Astrocyte (in vitro differentiated cells and primary cell): Measurements from ENCODE around the gene CLCN5. TPM values are rescaled to one million over a fixed set of nuclear protein-coding genes. Genes with fewer than 3 reads are reported as not detected.

Experiments used
- DNase-seq: peaks from one replicate; pipeline ENCODE4 v3.0.0-alpha.2; 2010; ENCODE audit warnings: low read depth
- FAIRE-seq: peaks from 2 replicates; lab custom pipeline; 2011; peaks lifted over from hg19 to GRCh38; lab: Jason Lieb, UNC
- H2AFZ ChIP-seq: 2 replicates; pipeline ENCODE4 v1.6.0; 2012; ENCODE audit warnings: low read depth, low read length, inconsistent platforms
- H3K27ac ChIP-seq: 2 replicates; pipeline ENCODE4 v1.5.1; 2011; ENCODE audit warnings: low read depth, low read length, inconsistent platforms
- H3K27me3 ChIP-seq: 2 replicates; pipeline ENCODE4 v1.6.0; 2011; ENCODE audit warnings: low read length, inconsistent platforms; ENCODE audit not compliant: insufficient read depth
- H3K36me3 ChIP-seq: 2 replicates; pipeline ENCODE4 v1.5.1; 2011; ENCODE audit warnings: low read length, inconsistent platforms; ENCODE audit not compliant: insufficient read depth
- H3K4me1 ChIP-seq: 2 replicates; pipeline ENCODE4 v1.5.1; 2011; ENCODE audit warnings: low read length, inconsistent platforms; ENCODE audit not compliant: insufficient read depth
- H3K4me2 ChIP-seq: 2 replicates; pipeline ENCODE4 v1.6.0; 2012; ENCODE audit warnings: low read length, inconsistent platforms
- H3K4me3 ChIP-seq: 2 replicates; pipeline ENCODE4 v1.5.1; 2011; ENCODE audit warnings: low read depth, mild to moderate bottlenecking, low read length, inconsistent platforms; ENCODE audit not compliant: insufficient read depth
- H3K79me2 ChIP-seq: 2 replicates; pipeline ENCODE4 v1.6.0; 2012; ENCODE audit warnings: mild to moderate bottlenecking, low read length, inconsistent platforms; ENCODE audit not compliant: insufficient read depth
- H3K9ac ChIP-seq: 2 replicates; pipeline ENCODE4 v1.6.0; 2012; ENCODE audit warnings: mild to moderate bottlenecking, low read length, inconsistent platforms
- H3K9me3 ChIP-seq: 2 replicates; pipeline ENCODE4 v1.5.1; 2012; ENCODE audit warnings: low read depth, mild to moderate bottlenecking, low read length, inconsistent platforms; ENCODE audit not compliant: insufficient read depth
- H4K20me1 ChIP-seq: 2 replicates; pipeline ENCODE4 v1.6.0; 2012; ENCODE audit warnings: low read length, inconsistent platforms; ENCODE audit not compliant: insufficient read depth
- H3K27ac Mint-ChIP-seq: one replicate; pipeline ENCODE4 v1.8.0; 2021; ENCODE audit warnings: mild to moderate bottlenecking, mixed read lengths; ENCODE audit not compliant: unreplicated experiment
- H3K27me3 Mint-ChIP-seq: one replicate; pipeline ENCODE4 v1.8.0; 2021; ENCODE audit warnings: low read depth, mixed read lengths; ENCODE audit not compliant: unreplicated experiment
- H3K36me3 Mint-ChIP-seq: one replicate; pipeline ENCODE4 v1.8.0; 2021; ENCODE audit warnings: low read depth, mixed read lengths; ENCODE audit not compliant: unreplicated experiment
- H3K4me1 Mint-ChIP-seq: one replicate; pipeline ENCODE4 v1.8.0; 2021; ENCODE audit warnings: low read depth, mixed read lengths; ENCODE audit not compliant: unreplicated experiment
- H3K4me3 Mint-ChIP-seq: one replicate; pipeline ENCODE4 v1.8.0; 2021; ENCODE audit warnings: mild to moderate bottlenecking, moderate library complexity, mixed read lengths; ENCODE audit not compliant: unreplicated experiment
- H3K9me3 Mint-ChIP-seq: one replicate; pipeline ENCODE4 v1.8.0; 2021; ENCODE audit warnings: mild to moderate bottlenecking, mixed read lengths; ENCODE audit not compliant: unreplicated experiment
- CTCF ChIP-seq: IDR thresholded peaks from 2 replicates; pipeline ENCODE4 v1.5.1; 2011; ENCODE audit warnings: low read depth, mild to moderate bottlenecking, inconsistent platforms, low read length, moderate library complexity; ENCODE audit not compliant: insufficient read depth
- EZH2 ChIP-seq: IDR thresholded peaks from 2 replicates; pipeline ENCODE4 v1.6.1; 2012; ENCODE audit warnings: mild to moderate bottlenecking, low read length, inconsistent platforms; ENCODE audit not compliant: insufficient read depth
- total RNA-seq: library from RNA; stranded (reverse); gene quantifications from 2 replicates; pipeline ENCODE4 v1.2.1, GENCODE V29; 2021

CLCN5 gene
- total RNA-seq, 1 donor from 2014 or later = 16.7 TPM

DNA sequence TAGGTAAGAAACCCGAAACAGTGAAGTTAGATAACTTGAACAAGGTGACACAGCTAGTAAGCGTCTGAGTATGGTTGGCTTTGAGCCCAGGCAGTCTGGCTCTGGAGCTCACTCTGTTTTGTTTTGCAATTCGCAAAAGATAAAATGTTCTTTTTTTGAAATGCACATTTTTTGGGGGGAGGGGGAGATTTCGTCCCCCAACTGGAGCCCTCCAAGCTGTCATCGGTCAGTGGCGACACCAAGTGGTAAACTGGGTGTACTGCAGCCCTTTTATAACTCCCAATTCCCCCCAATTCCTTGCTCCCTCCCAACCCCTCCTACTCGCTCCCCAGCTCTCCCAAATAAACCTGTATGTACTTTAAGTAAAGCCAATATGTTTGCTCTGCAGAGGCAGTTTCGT lies 2.8 kb upstream of the CLCN5 start:
- H3K9ac ChIP-seq = no peak overlapping the region
- H3K36me3 ChIP-seq = no peaks in the 10 kb centered on the region
- H3K4me1 ChIP-seq = peaks cover 2% of the 10 kb centered on the region
- Mint-ChIP-seq H3K27ac (no peak overlapping the region), H3K36me3 (no peaks in the 10 kb centered on the region), H3K27me3 (no peaks in the 10 kb centered on the region), H3K4me1 (peaks cover 2% of the 10 kb centered on the region), H3K4me3 (no peak overlapping the region), H3K9me3 (no peaks in the 10 kb centered on the region)
- DNase-seq (peak; percentile 27), FAIRE-seq (peak; percentile 83)
- no peaks in the 10 kb centered on the region for H3K27me3 ChIP-seq
- H4K20me1 ChIP-seq = no peaks in the 10 kb centered on the region
- H3K4me3 ChIP-seq = no peak overlapping the region
- no peaks in the 10 kb centered on the region for H3K9me3 ChIP-seq
- TF ChIP-seq CTCF (peak; percentile 62), EZH2 (no peak)
- H3K79me2 ChIP-seq = no peaks in the 10 kb centered on the region
- H3K27ac ChIP-seq = no peak overlapping the region
- no peak overlapping the region for H2AFZ ChIP-seq
- H3K4me2 ChIP-seq = peak overlapping the region; percentile 33

GRCh38 chrX:49921109-49921508 lies 1.3 kb upstream of the CLCN5 start:
- Mint-ChIP-seq H3K4me1 (peaks cover 4% of the 10 kb centered on the region), H3K36me3 (no peaks in the 10 kb centered on the region), H3K9me3 (no peaks in the 10 kb centered on the region), H3K4me3 (no peak overlapping the region), H3K27ac (no peak overlapping the region), H3K27me3 (no peaks in the 10 kb centered on the region)
- peaks cover 2% of the 10 kb centered on the region for H3K4me1 ChIP-seq
- DNase-seq (no peak), FAIRE-seq (no peak)
- no peaks in the 10 kb centered on the region for H3K9me3 ChIP-seq
- H3K27ac ChIP-seq = no peak overlapping the region
- no peaks in the 10 kb centered on the region for H4K20me1 ChIP-seq
- H3K79me2 ChIP-seq = no peaks in the 10 kb centered on the region
- no peaks in the 10 kb centered on the region for H3K36me3 ChIP-seq
- no peak overlapping the region for H3K9ac ChIP-seq
- H3K4me3 ChIP-seq = no peak overlapping the region
- H3K4me2 ChIP-seq = no peak overlapping the region
- TF ChIP-seq CTCF (no peak), EZH2 (no peak)
- H3K27me3 ChIP-seq = no peaks in the 10 kb centered on the region
- H2AFZ ChIP-seq = no peak overlapping the region

DNA sequence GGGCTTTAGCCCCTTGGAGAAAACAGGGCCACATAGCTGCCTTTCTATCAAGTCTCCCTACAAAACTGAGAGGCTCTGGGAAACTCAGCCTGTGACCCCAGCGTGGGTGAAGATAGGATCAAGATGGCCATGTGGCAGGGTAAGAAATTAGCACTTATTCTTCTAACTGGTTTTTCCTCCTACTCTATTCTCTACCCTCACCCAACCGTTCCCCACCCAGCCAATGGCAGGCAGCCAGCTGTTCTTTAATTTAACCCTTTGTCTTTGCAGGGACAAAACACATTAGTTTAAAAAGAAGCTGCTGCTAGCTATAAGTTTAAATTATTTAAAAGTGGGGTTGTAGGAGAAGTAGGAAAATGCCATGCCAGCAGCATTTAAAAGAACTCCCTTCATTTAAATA lies 2.8 kb downstream of the CLCN5 start:
- Histone ChIP-seq H4K20me1 (no peaks in the 10 kb centered on the region), H3K4me3 (no peak overlapping the region), H3K27me3 (no peaks in the 10 kb centered on the region), H3K9ac (no peak overlapping the region), H3K4me2 (no peak overlapping the region), H2AFZ (no peak overlapping the region), H3K9me3 (no peaks in the 10 kb centered on the region), H3K36me3 (no peaks in the 10 kb centered on the region), H3K4me1 (peaks cover 2% of the 10 kb centered on the region), H3K79me2 (no peaks in the 10 kb centered on the region), H3K27ac (no peak overlapping the region)
- TF ChIP-seq EZH2 (no peak), CTCF (no peak)
- H3K4me1 Mint-ChIP-seq = peaks cover 12% of the 10 kb centered on the region
- H3K27me3 Mint-ChIP-seq = no peaks in the 10 kb centered on the region
- DNase-seq (no peak), FAIRE-seq (no peak)
- no peaks in the 10 kb centered on the region for H3K36me3 Mint-ChIP-seq
- H3K9me3 Mint-ChIP-seq = no peaks in the 10 kb centered on the region
- H3K4me3 Mint-ChIP-seq = no peak overlapping the region
- no peak overlapping the region for H3K27ac Mint-ChIP-seq
